Measurements from ENCODE around the gene GRID1.

DNA sequence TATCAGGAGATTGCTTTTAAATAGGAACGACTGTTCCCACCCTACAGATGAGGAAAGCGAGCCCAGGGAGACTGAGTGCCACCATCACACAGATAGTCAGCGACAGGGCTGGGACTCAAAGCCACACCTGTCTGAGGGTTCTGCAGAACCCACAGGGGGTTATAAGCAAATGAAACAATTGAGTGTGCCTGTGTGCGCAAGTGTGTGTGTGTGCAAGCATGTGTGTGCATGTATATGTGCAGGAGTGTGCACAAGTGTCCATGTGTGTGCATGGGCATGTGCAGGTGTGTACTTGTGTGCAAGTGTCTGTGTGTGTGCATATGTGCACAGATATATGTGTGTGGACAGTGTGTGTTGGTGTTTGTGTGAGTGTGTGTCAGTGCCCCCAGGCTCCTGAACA lies 280.2 kb downstream of the GRID1 start:
- TF ChIP-seq, protein P1, sequence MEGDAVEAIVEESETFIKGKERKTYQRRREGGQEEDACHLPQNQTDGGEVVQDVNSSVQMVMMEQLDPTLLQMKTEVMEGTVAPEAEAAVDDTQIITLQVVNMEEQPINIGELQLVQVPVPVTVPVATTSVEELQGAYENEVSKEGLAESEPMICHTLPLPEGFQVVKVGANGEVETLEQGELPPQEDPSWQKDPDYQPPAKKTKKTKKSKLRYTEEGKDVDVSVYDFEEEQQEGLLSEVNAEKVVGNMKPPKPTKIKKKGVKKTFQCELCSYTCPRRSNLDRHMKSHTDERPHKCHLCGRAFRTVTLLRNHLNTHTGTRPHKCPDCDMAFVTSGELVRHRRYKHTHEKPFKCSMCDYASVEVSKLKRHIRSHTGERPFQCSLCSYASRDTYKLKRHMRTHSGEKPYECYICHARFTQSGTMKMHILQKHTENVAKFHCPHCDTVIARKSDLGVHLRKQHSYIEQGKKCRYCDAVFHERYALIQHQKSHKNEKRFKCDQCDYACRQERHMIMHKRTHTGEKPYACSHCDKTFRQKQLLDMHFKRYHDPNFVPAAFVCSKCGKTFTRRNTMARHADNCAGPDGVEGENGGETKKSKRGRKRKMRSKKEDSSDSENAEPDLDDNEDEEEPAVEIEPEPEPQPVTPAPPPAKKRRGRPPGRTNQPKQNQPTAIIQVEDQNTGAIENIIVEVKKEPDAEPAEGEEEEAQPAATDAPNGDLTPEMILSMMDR (IDR thresholded peaks at IDR 0.05): no peak
- no peak for TF ChIP-seq POLR2A (IDR thresholded peaks at IDR 0.05)

Data from thyroid gland (tissue), 4 donors.